ENCODE results near the gene WNT9A.

DNA sequence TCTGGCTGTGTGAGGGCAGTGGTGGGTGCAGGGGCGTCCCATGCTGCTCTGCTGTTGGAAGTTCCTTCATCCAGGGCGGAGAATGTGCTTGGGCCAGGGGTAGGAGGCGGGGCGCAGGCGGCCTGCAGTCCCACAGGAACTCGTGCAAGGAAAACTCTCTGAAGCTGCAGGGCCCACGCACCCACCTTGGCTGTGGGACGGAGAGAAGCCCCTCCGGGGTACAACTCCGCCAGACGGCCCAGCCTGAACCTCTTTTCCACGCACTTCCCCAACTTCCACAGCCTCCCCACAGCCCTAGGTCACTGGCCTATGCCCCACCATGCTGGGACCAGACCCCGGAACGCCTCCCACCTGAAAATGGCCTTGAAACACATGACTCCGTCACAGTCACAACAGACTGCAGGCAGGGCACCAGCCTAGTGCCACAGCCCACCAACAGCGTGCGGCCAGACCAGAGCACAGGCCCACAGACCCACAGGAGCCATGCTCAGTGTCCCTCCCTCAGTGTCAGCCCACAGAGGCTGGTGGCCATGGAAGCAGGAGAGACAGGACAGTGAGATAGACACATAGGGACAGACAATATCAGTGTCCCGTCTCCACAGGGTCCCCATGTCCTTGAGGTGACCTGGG lies 47.8 kb downstream of the WNT9A start:
- TF ChIP-seq, protein P1, sequence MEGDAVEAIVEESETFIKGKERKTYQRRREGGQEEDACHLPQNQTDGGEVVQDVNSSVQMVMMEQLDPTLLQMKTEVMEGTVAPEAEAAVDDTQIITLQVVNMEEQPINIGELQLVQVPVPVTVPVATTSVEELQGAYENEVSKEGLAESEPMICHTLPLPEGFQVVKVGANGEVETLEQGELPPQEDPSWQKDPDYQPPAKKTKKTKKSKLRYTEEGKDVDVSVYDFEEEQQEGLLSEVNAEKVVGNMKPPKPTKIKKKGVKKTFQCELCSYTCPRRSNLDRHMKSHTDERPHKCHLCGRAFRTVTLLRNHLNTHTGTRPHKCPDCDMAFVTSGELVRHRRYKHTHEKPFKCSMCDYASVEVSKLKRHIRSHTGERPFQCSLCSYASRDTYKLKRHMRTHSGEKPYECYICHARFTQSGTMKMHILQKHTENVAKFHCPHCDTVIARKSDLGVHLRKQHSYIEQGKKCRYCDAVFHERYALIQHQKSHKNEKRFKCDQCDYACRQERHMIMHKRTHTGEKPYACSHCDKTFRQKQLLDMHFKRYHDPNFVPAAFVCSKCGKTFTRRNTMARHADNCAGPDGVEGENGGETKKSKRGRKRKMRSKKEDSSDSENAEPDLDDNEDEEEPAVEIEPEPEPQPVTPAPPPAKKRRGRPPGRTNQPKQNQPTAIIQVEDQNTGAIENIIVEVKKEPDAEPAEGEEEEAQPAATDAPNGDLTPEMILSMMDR (IDR thresholded peaks at IDR 0.05): no peak
- no peak for TF ChIP-seq POLR2A (IDR thresholded peaks at IDR 0.05)

Measured in lower leg skin (tissue), 3 donors.